ENCODE results near the gene LGALS3BP.
A peak's percentile ranks its signal among the peaks of the same experiment; 100 is the strongest.
"Not testable (repeated sequence)": the region's sequence is repeated elsewhere in the genome, so short reads cannot be mapped to it uniquely, and the experiment has no call there.

Gene LGALS3BP

GRCh38 chr17:79023180-79023705 is 43.5 kb upstream of the LGALS3BP start:
- Histone ChIP-seq H3K27me3 (ENCODE audit: control insufficient read depth in 1 of 2, insufficient read depth in 2 of 2, low read length in 2 of 2) (no peaks in the 10 kb centered on the region), H3K9me3 (ENCODE audit: control insufficient read depth in 2 of 2, low read length in 2 of 2) (no peaks in the 10 kb centered on the region), H3K4me3 (ENCODE audit: low read length in 2 of 2) (peak overlapping the region in 1 of 2 donors; percentile 83), H3K36me3 (ENCODE audit: control insufficient read depth in 2 of 2, insufficient read depth in 2 of 2, low read length in 2 of 2) (no peaks in the 10 kb centered on the region), H3K27ac (ENCODE audit: low read length) (peak overlapping the region; percentile 69), H3K4me1 (ENCODE audit: control insufficient read depth, insufficient read depth, low read length) (peaks cover 73% of the 10 kb centered on the region), H3K9ac (ENCODE audit: low read length in 2 of 2) (no peak overlapping the region)

GRCh38 chr17:79022507-79022991 is 42.8 kb upstream of the LGALS3BP start:
- Histone ChIP-seq H3K36me3 (ENCODE audit: control insufficient read depth in 2 of 2, insufficient read depth in 2 of 2, low read length in 2 of 2) (no peaks in the 10 kb centered on the region), H3K9me3 (ENCODE audit: control insufficient read depth in 2 of 2, low read length in 2 of 2) (no peaks in the 10 kb centered on the region), H3K9ac (ENCODE audit: low read length in 2 of 2) (no peak overlapping the region), H3K27ac (ENCODE audit: low read length) (peak overlapping the region; percentile 69), H3K4me1 (ENCODE audit: control insufficient read depth, insufficient read depth, low read length) (peaks cover 66% of the 10 kb centered on the region), H3K4me3 (ENCODE audit: low read length in 2 of 2) (no peak overlapping the region), H3K27me3 (ENCODE audit: control insufficient read depth in 1 of 2, insufficient read depth in 2 of 2, low read length in 2 of 2) (no peaks in the 10 kb centered on the region)

GRCh38 chr17:79021929-79022328 is 42.2 kb upstream of the LGALS3BP start:
- H3K9me3 ChIP-seq (ENCODE audit: control insufficient read depth in 2 of 2, low read length in 2 of 2); H3K36me3 ChIP-seq (ENCODE audit: control insufficient read depth in 2 of 2, insufficient read depth in 2 of 2, low read length in 2 of 2); H3K4me3 ChIP-seq (ENCODE audit: low read length in 2 of 2); H3K27me3 ChIP-seq (ENCODE audit: control insufficient read depth in 1 of 2, insufficient read depth in 2 of 2, low read length in 2 of 2); H3K9ac ChIP-seq (ENCODE audit: low read length in 2 of 2): not testable (repeated sequence)
- Histone ChIP-seq H3K4me1 (ENCODE audit: control insufficient read depth, insufficient read depth, low read length) (peaks cover 60% of the 10 kb centered on the region), H3K27ac (ENCODE audit: low read length) (peak overlapping the region; percentile 82)

GRCh38 chr17:79020631-79021301 is 41.0 kb upstream of the LGALS3BP start:
- Histone ChIP-seq H3K9me3 (ENCODE audit: control insufficient read depth in 2 of 2, low read length in 2 of 2) (no peaks in the 10 kb centered on the region), H3K9ac (ENCODE audit: low read length in 2 of 2) (peak overlapping the region; percentile 51), H3K27me3 (ENCODE audit: control insufficient read depth in 1 of 2, insufficient read depth in 2 of 2, low read length in 2 of 2) (no peaks in the 10 kb centered on the region), H3K4me3 (ENCODE audit: low read length in 2 of 2) (no peak overlapping the region), H3K27ac (ENCODE audit: low read length) (peak overlapping the region; percentile 82), H3K36me3 (ENCODE audit: control insufficient read depth in 2 of 2, insufficient read depth in 2 of 2, low read length in 2 of 2) (no peaks in the 10 kb centered on the region), H3K4me1 (ENCODE audit: control insufficient read depth, insufficient read depth, low read length) (peaks cover 50% of the 10 kb centered on the region)

- Histone ChIP-seq H3K4me1 (ENCODE audit: control insufficient read depth, insufficient read depth, low read length) (peaks cover 41% of the 10 kb centered on the region), H3K9ac (ENCODE audit: low read length in 2 of 2) (peak overlapping the region; percentile 51), H3K36me3 (ENCODE audit: control insufficient read depth in 2 of 2, insufficient read depth in 2 of 2, low read length in 2 of 2) (no peaks in the 10 kb centered on the region)
These were observed 40.2 kb upstream of the LGALS3BP start for GRCh38 chr17:79019632-79020584.

GRCh38 chr17:79019261-79019631 is 39.5 kb upstream of the LGALS3BP start:
- Histone ChIP-seq H3K9ac (ENCODE audit: low read length in 2 of 2) (no peak overlapping the region), H3K9me3 (ENCODE audit: control insufficient read depth in 2 of 2, low read length in 2 of 2) (no peaks in the 10 kb centered on the region), H3K4me3 (ENCODE audit: low read length in 2 of 2) (no peak overlapping the region), H3K4me1 (ENCODE audit: control insufficient read depth, insufficient read depth, low read length) (peaks cover 34% of the 10 kb centered on the region), H3K36me3 (ENCODE audit: control insufficient read depth in 2 of 2, insufficient read depth in 2 of 2, low read length in 2 of 2) (no peaks in the 10 kb centered on the region), H3K27ac (ENCODE audit: low read length) (no peak overlapping the region), H3K27me3 (ENCODE audit: control insufficient read depth in 1 of 2, insufficient read depth in 2 of 2, low read length in 2 of 2) (no peaks in the 10 kb centered on the region)

More at GRCh38 chr17:79019632-79020584, 40.2 kb upstream of the LGALS3BP start:
- Histone ChIP-seq H3K4me3 (ENCODE audit: low read length in 2 of 2) (peak overlapping the region; percentile 40 to 67), H3K27me3 (ENCODE audit: control insufficient read depth in 1 of 2, insufficient read depth in 2 of 2, low read length in 2 of 2) (no peaks in the 10 kb centered on the region), H3K9me3 (ENCODE audit: control insufficient read depth in 2 of 2, low read length in 2 of 2) (no peaks in the 10 kb centered on the region), H3K27ac (ENCODE audit: low read length) (peak overlapping the region; percentile 82)

- H3K36me3 ChIP-seq (ENCODE audit: control insufficient read depth in 2 of 2, insufficient read depth in 2 of 2, low read length in 2 of 2): no peaks in the 10 kb centered on the region
- peaks cover 26% of the 10 kb centered on the region for H3K4me1 ChIP-seq (ENCODE audit: control insufficient read depth, insufficient read depth, low read length)
- H3K27me3 ChIP-seq (ENCODE audit: control insufficient read depth in 1 of 2, insufficient read depth in 2 of 2, low read length in 2 of 2): no peaks in the 10 kb centered on the region
- H3K9me3 ChIP-seq (ENCODE audit: control insufficient read depth in 2 of 2, low read length in 2 of 2): no peaks in the 10 kb centered on the region
- no peak overlapping the region for H3K4me3 ChIP-seq (ENCODE audit: low read length in 2 of 2)
- no peak overlapping the region for H3K27ac ChIP-seq (ENCODE audit: low read length)
- H3K9ac ChIP-seq (ENCODE audit: low read length in 2 of 2): no peak overlapping the region
These were observed 38.6 kb upstream of the LGALS3BP start for GRCh38 chr17:79018370-79018695.

GRCh38 chr17:79017546-79018369 is 38.0 kb upstream of the LGALS3BP start:
- H3K9ac ChIP-seq (ENCODE audit: low read length in 2 of 2): no peak overlapping the region
- no peak overlapping the region for H3K27ac ChIP-seq (ENCODE audit: low read length)
- no peaks in the 10 kb centered on the region for H3K9me3 ChIP-seq (ENCODE audit: control insufficient read depth in 2 of 2, low read length in 2 of 2)
- H3K4me1 ChIP-seq (ENCODE audit: control insufficient read depth, insufficient read depth, low read length): peaks cover 21% of the 10 kb centered on the region
- no peaks in the 10 kb centered on the region for H3K36me3 ChIP-seq (ENCODE audit: control insufficient read depth in 2 of 2, insufficient read depth in 2 of 2, low read length in 2 of 2)
- no peak overlapping the region for H3K4me3 ChIP-seq (ENCODE audit: low read length in 2 of 2)
- H3K27me3 ChIP-seq (ENCODE audit: control insufficient read depth in 1 of 2, insufficient read depth in 2 of 2, low read length in 2 of 2): no peaks in the 10 kb centered on the region

- Histone ChIP-seq H3K36me3 (ENCODE audit: control insufficient read depth in 2 of 2, insufficient read depth in 2 of 2, low read length in 2 of 2) (no peaks in the 10 kb centered on the region), H3K9me3 (ENCODE audit: control insufficient read depth in 2 of 2, low read length in 2 of 2) (no peaks in the 10 kb centered on the region), H3K4me1 (ENCODE audit: control insufficient read depth, insufficient read depth, low read length) (peaks cover 6% of the 10 kb centered on the region), H3K9ac (ENCODE audit: low read length in 2 of 2) (no peak overlapping the region), H3K27ac (ENCODE audit: low read length) (no peak overlapping the region), H3K4me3 (ENCODE audit: low read length in 2 of 2) (no peak overlapping the region), H3K27me3 (ENCODE audit: control insufficient read depth in 1 of 2, insufficient read depth in 2 of 2, low read length in 2 of 2) (no peaks in the 10 kb centered on the region)
These were observed 34.5 kb upstream of the LGALS3BP start for GRCh38 chr17:79014158-79014758.

- H3K27me3 ChIP-seq (ENCODE audit: control insufficient read depth in 1 of 2, insufficient read depth in 2 of 2, low read length in 2 of 2): no peaks in the 10 kb centered on the region
- peaks cover 20% of the 10 kb centered on the region for H3K4me1 ChIP-seq (ENCODE audit: control insufficient read depth, insufficient read depth, low read length)
- peak overlapping the region; percentile 18 for H3K27ac ChIP-seq (ENCODE audit: low read length)
- H3K36me3 ChIP-seq (ENCODE audit: control insufficient read depth in 2 of 2, insufficient read depth in 2 of 2, low read length in 2 of 2): no peaks in the 10 kb centered on the region
- H3K4me3 ChIP-seq (ENCODE audit: low read length in 2 of 2): no peak overlapping the region
- no peaks in the 10 kb centered on the region for H3K9me3 ChIP-seq (ENCODE audit: control insufficient read depth in 2 of 2, low read length in 2 of 2)
- H3K9ac ChIP-seq (ENCODE audit: low read length in 2 of 2): no peak overlapping the region
These were observed 32.9 kb upstream of the LGALS3BP start for GRCh38 chr17:79012563-79013134.

Data from stomach smooth muscle (tissue), 2 donors.